IMR-90 (cell line): Measurements from ENCODE around the gene TOMM7. TPM values are rescaled to one million over a fixed set of nuclear protein-coding genes. Genes with fewer than 3 reads are reported as not detected.

Source experiments
- ATAC-seq: fragments of 200-7000 bp; cut with Tn5 transposase; 2 replicates; pipeline ENCODE4 v1.9.1; 2020; ENCODE audit warnings: low read depth, mild to moderate bottlenecking, moderate library complexity
- BruUV-seq: library from RNA; stranded (reverse); fragments of 400-500 nt; replicated peaks from 2 replicates; lab custom pipeline; 2021; lab: Mats Ljungman, UMichigan
- CTCF ChIA-PET: fragments of 300-600 bp; formaldehyde crosslinking; extraction: SDS; loops from one replicate; lab custom pipeline; 2021; ENCODE audit warnings: antibody characterized with exemption; lab: Yijun Ruan, JAX
- POLR2A ChIA-PET: fragments of 300-600 bp; sonication (Branson Sonifier 250); formaldehyde crosslinking; loops from one replicate; lab custom pipeline; 2022; ENCODE audit warnings: antibody characterized with exemption; ENCODE audit not compliant: unreplicated experiment; lab: Charles Lee
- DNase-seq: peaks from one replicate; pipeline ENCODE4 v3.0.0; 2013
- H2AFZ ChIP-seq: replicated peaks from 2 replicates; pipeline ENCODE3; 2013; ENCODE audit warnings: low read length, mild to moderate bottlenecking; ENCODE audit not compliant: poor library complexity
- H2AK5ac ChIP-seq: 2 replicates; pipeline ENCODE4 v1.6.1; 2013; ENCODE audit warnings: low read depth, low read length, inconsistent platforms
- H2AK9ac ChIP-seq: replicated peaks from 2 replicates; pipeline ENCODE3; 2013; ENCODE audit warnings: mild to moderate bottlenecking, low read depth, low read length, moderate library complexity; ENCODE audit not compliant: poor library complexity
- H2BK120ac ChIP-seq: 2 replicates; pipeline ENCODE4 v1.6.1; 2013; ENCODE audit warnings: low read depth, low read length, inconsistent platforms
- H2BK15ac ChIP-seq: 3 replicates; pipeline ENCODE4 v1.6.1; 2013; ENCODE audit warnings: low read depth, low read length, inconsistent platforms
- H2BK20ac ChIP-seq: 2 replicates; pipeline ENCODE4 v1.6.1; 2013; ENCODE audit warnings: low read depth, mild to moderate bottlenecking, inconsistent platforms, low read length, moderate library complexity
- H2BK5ac ChIP-seq: 2 replicates; pipeline ENCODE4 v1.6.1; 2013; ENCODE audit warnings: mild to moderate bottlenecking, low read depth, low read length, inconsistent platforms; ENCODE audit not compliant: poor library complexity, severe bottlenecking
- H3K14ac ChIP-seq: replicated peaks from 2 replicates; pipeline ENCODE4 v1.6.1; 2013; ENCODE audit warnings: low read depth, low read length, inconsistent platforms
- H3K18ac ChIP-seq: 2 replicates; pipeline ENCODE4 v1.6.1; 2013; ENCODE audit warnings: low read depth, low read length, control low read depth
- H3K23ac ChIP-seq: 2 replicates; pipeline ENCODE4 v1.6.1; 2013; ENCODE audit warnings: low read depth, low read length, inconsistent platforms
- H3K27ac ChIP-seq: 2 replicates; pipeline ENCODE4 v1.5.1; 2013; ENCODE audit warnings: mild to moderate bottlenecking, control low read depth, low read length; ENCODE audit not compliant: insufficient read depth
- H3K27me3 ChIP-seq: 2 replicates; pipeline ENCODE4 v1.6.1; 2013; ENCODE audit warnings: low read length; ENCODE audit not compliant: control insufficient read depth, insufficient read depth
- H3K36me3 ChIP-seq: 2 replicates; pipeline ENCODE4 v1.6.1; 2013; ENCODE audit warnings: low read length, mixed read lengths; ENCODE audit not compliant: control insufficient read depth, insufficient read depth
- H3K4ac ChIP-seq: 2 replicates; pipeline ENCODE4 v1.6.1; 2013; ENCODE audit warnings: low read depth, low read length, inconsistent platforms
- H3K4me1 ChIP-seq: 2 replicates; pipeline ENCODE4 v1.6.1; 2013; ENCODE audit warnings: low read length, mixed read lengths; ENCODE audit not compliant: control insufficient read depth, insufficient read depth
- H3K4me2 ChIP-seq: 2 replicates; pipeline ENCODE4 v1.6.1; 2013; ENCODE audit warnings: low read depth, mild to moderate bottlenecking, control low read depth, low read length, moderate library complexity
- H3K4me3 ChIP-seq: 2 replicates; pipeline ENCODE4 v1.5.1; 2013; ENCODE audit warnings: low read depth, mild to moderate bottlenecking, control low read depth, low read length, moderate library complexity; ENCODE audit not compliant: insufficient read depth
- H3K56ac ChIP-seq: 2 replicates; pipeline ENCODE4 v1.6.1; 2013; ENCODE audit warnings: low read length, inconsistent platforms; ENCODE audit not compliant: insufficient read depth; ENCODE audit errors: extremely low read depth
- H3K79me1 ChIP-seq, 2 experiments: 2 replicates each; pipeline ENCODE4 v1.6.1; 2013; ENCODE audit warnings: low read length in 2 of 2, inconsistent platforms in 1 of 2, low read depth in 1 of 2
- H3K9ac ChIP-seq: 2 replicates; pipeline ENCODE4 v1.6.1; 2013; ENCODE audit warnings: low read depth, low read length, control low read depth
- H3K9me1 ChIP-seq: 2 replicates; pipeline ENCODE4 v1.6.1; 2013; ENCODE audit warnings: low read length, inconsistent platforms; ENCODE audit not compliant: insufficient read depth
- H3K9me3 ChIP-seq: 2 replicates; pipeline ENCODE4 v1.6.1; 2013; ENCODE audit warnings: low read length; ENCODE audit not compliant: control insufficient read depth, insufficient read depth
- H4K20me1 ChIP-seq: 2 replicates; pipeline ENCODE4 v1.6.1; 2013; ENCODE audit warnings: low read length, inconsistent platforms; ENCODE audit not compliant: insufficient read depth
- H4K5ac ChIP-seq: 2 replicates; pipeline ENCODE4 v1.6.1; 2013; ENCODE audit warnings: mild to moderate bottlenecking, low read depth, low read length, control low read depth
- H4K8ac ChIP-seq, 2 experiments: 2 replicates each; pipeline ENCODE4 v1.6.1; 2013; ENCODE audit warnings: low read depth in 2 of 2, low read length in 2 of 2, control low read depth in 1 of 2, inconsistent platforms in 1 of 2
- H4K91ac ChIP-seq: 2 replicates; pipeline ENCODE4 v1.6.1; 2013; ENCODE audit warnings: low read depth, low read length, inconsistent platforms; ENCODE audit not compliant: insufficient read depth
- BHLHE40 ChIP-seq: fragments of 150-350 bp; IDR thresholded peaks from 2 replicates; pipeline ENCODE4 v1.6.1; 2016; ENCODE audit warnings: mild to moderate bottlenecking, low read depth, low read length
- CEBPB ChIP-seq: IDR thresholded peaks from 2 replicates; pipeline ENCODE4 v1.6.1; 2012; ENCODE audit warnings: low read depth, low read length, improper control_type of control experiment
- CHD1 ChIP-seq: IDR thresholded peaks from 2 replicates; pipeline ENCODE4 v1.6.1; 2012; ENCODE audit warnings: low read depth, low read length, improper control_type of control experiment
- FOS ChIP-seq: fragments of 150-350 bp; IDR thresholded peaks from 2 replicates; pipeline ENCODE4 v1.6.1; 2016; ENCODE audit warnings: low read depth, low read length
- MAFK ChIP-seq: IDR thresholded peaks from 2 replicates; pipeline ENCODE4 v1.6.1; 2012; ENCODE audit warnings: low read depth, low read length, improper control_type of control experiment
- MAZ ChIP-seq: IDR thresholded peaks from 2 replicates; pipeline ENCODE4 v1.6.1; 2012; ENCODE audit warnings: low read depth, mild to moderate bottlenecking, low read length, improper control_type of control experiment, moderate library complexity, borderline replicate concordance
- MXI1 ChIP-seq: IDR thresholded peaks from 2 replicates; pipeline ENCODE4 v1.6.1; 2012; ENCODE audit warnings: low read depth, mild to moderate bottlenecking, low read length, moderate library complexity, borderline replicate concordance
- NFE2L2 ChIP-seq: fragments of 150-350 bp; IDR thresholded peaks from 2 replicates; pipeline ENCODE4 v1.6.1; 2016; ENCODE audit warnings: low read depth, mild to moderate bottlenecking, low read length
- POLR2A ChIP-seq: IDR thresholded peaks from 2 replicates; pipeline ENCODE4 v1.6.1; 2012; ENCODE audit warnings: mild to moderate bottlenecking, low read depth, low read length
- RAD21 ChIP-seq: IDR thresholded peaks from 2 replicates; pipeline ENCODE4 v1.6.1; 2012; ENCODE audit warnings: low read length, improper control_type of control experiment
- RCOR1 ChIP-seq: IDR thresholded peaks from 2 replicates; pipeline ENCODE4 v1.6.1; 2012; ENCODE audit warnings: mild to moderate bottlenecking, low read length, improper control_type of control experiment; ENCODE audit not compliant: insufficient replicate concordance
- RFX5 ChIP-seq: IDR thresholded peaks from 2 replicates; pipeline ENCODE4 v1.8.0; 2012; ENCODE audit warnings: low read depth, mild to moderate bottlenecking, low read length, moderate library complexity
- SMC3 ChIP-seq: fragments of 150-350 bp; IDR thresholded peaks from 2 replicates; pipeline ENCODE4 v1.6.1; 2016; ENCODE audit warnings: low read depth, mild to moderate bottlenecking, antibody characterized with exemption, low read length, moderate library complexity
- WGBS, 2 experiments: methylation state at CpG; one replicate each; pipeline versions ENCODE4 v1.1.5 to v1.1.7; 2013; ENCODE audit warnings: missing lambda C conversion rate in 2 of 2; ENCODE audit not compliant: insufficient read length in 1 of 2; ENCODE audit errors: extremely low coverage in 2 of 2; 5-methylcytosine and 5-hydroxymethylcytosine counted together
- dilution Hi-C: fragments of 300-500 bp; cut with HindIII; formaldehyde crosslinking; loops from one replicate; pipeline ENCODE4 v1.14.3; 2018; ENCODE audit warnings: low sequenced_read_pairs; ENCODE audit not compliant: unreplicated experiment
- in situ Hi-C: fragments of 300-500 bp; cut with MboI; formaldehyde crosslinking; loops from 3 replicates; pipeline ENCODE4 v1.14.3; 2019; ENCODE audit warnings: low sequenced_read_pairs, inconsistent platforms, mixed read lengths
- intact Hi-C: fragments of 100-400 bp; cut with micrococcal nuclease; formaldehyde crosslinking; loops from 2 replicates; pipeline ENCODE4 v1.10.0; 2022
- polyA plus RNA-seq, 3 experiments: library from polyadenylated mRNA; depleted of rRNA; stranded (reverse); fragments of >200 nt; gene quantifications; 2 replicates each; pipeline ENCODE4 v1.2.3, GENCODE V29; 2012; ENCODE audit warnings: low replicate concordance in 1 of 3
- total RNA-seq: library from RNA; depleted of rRNA; stranded (reverse); fragments of >200 nt; gene quantifications from 2 replicates; pipeline ENCODE4 v1.2.3, GENCODE V29; 2012
- TF ChIP-seq, protein P1 (sequence below): fragments of 150-350 bp; IDR thresholded peaks from 2 replicates; pipeline ENCODE4 v1.6.1; 2016; ENCODE audit warnings: low read depth, mild to moderate bottlenecking, low read length, moderate library complexity, borderline replicate concordance
- TF ChIP-seq, protein P2 (sequence below): fragments of 150-350 bp; IDR thresholded peaks from 2 replicates; pipeline ENCODE4 v1.6.1; 2017; ENCODE audit warnings: mild to moderate bottlenecking, antibody characterized with exemption, low read length, low read depth
- TF ChIP-seq, protein P3 (sequence below): conservative IDR thresholded peaks from 2 replicates; pipeline ENCODE4 v1.5.1; 2012; ENCODE audit warnings: mild to moderate bottlenecking, low read depth, low read length, improper control_type of control experiment

The TOMM7 gene
- total and polyA plus RNA-seq, 2 of the 4 experiments (the other 2 are of a cell fraction): 67.2 to 727 TPM

- Histone ChIP-seq H4K20me1 (no peaks in the 10 kb centered on the region), H3K56ac (peak overlapping the region; percentile 69; the same call in 1 of the 2 replicates), H2BK5ac (peak overlapping the region; percentile 59), H2AK9ac (no peak overlapping the region), H3K4ac (peak overlapping the region; percentile 66), H3K4me3 (peak overlapping the region; percentile 82), H3K36me3 (no peaks in the 10 kb centered on the region), H3K4me2 (peak overlapping the region; percentile 68), H3K27ac (no peak overlapping the region), H3K23ac (no peak overlapping the region; the same call in 1 of the 2 replicates), H3K9me3 (no peaks in the 10 kb centered on the region), H3K27me3 (no peaks in the 10 kb centered on the region), H4K8ac (peak overlapping the region; percentile 67 to 95), H2AK5ac (peak overlapping the region; percentile 46; the same call in 1 of the 2 replicates), H3K14ac (peak overlapping the region; percentile 90), H2AFZ (peak overlapping the region; percentile 77), H3K18ac (peak overlapping the region; percentile 6; the same call in 1 of the 2 replicates), H3K9me1 (peaks cover 2% of the 10 kb centered on the region; the same call in 1 of the 2 replicates), H3K79me1 (peaks cover 25 to 38% of the 10 kb centered on the region in 2 experiments), H3K9ac (peak overlapping the region; percentile 40; the same call in 1 of the 2 replicates), H2BK120ac (peak overlapping the region; percentile 38; the same call in 1 of the 2 replicates), H4K5ac (peak overlapping the region; percentile 95), H3K4me1 (peaks cover 5% of the 10 kb centered on the region), H2BK15ac (no peak overlapping the region), H4K91ac (no peak overlapping the region; the same call in 1 of the 2 replicates), H2BK20ac (peak overlapping the region; percentile 27; the same call in 1 of the 2 replicates)
- BruUV-seq: no TSS peak
- in situ Hi-C loops: no loop called here
- no CpG with 5 or more reads among the region's 3 CpGs for WGBS, 2 experiments
- dilution Hi-C loops: no loop called here
- ChIA-PET POLR2A (interaction anchor here (0.6 kb wide), 1 partner anchor 740 kb away, joined by 19 read pairs; no protein-coding TSS in a partner anchor), CTCF (no interaction called here)
- intact Hi-C loops: loop anchor here (2.0 to 5.0 kb wide), 2 partner anchors 32 to 234 kb away; no protein-coding TSS in a partner anchor
- no peak for ATAC-seq
- DNase-seq: no peak
- TF ChIP-seq BHLHE40: no peak
- TF ChIP-seq, protein P1, sequence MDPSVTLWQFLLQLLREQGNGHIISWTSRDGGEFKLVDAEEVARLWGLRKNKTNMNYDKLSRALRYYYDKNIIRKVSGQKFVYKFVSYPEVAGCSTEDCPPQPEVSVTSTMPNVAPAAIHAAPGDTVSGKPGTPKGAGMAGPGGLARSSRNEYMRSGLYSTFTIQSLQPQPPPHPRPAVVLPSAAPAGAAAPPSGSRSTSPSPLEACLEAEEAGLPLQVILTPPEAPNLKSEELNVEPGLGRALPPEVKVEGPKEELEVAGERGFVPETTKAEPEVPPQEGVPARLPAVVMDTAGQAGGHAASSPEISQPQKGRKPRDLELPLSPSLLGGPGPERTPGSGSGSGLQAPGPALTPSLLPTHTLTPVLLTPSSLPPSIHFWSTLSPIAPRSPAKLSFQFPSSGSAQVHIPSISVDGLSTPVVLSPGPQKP: no peak
- TF ChIP-seq RCOR1: no peak
- TF ChIP-seq, protein P2, sequence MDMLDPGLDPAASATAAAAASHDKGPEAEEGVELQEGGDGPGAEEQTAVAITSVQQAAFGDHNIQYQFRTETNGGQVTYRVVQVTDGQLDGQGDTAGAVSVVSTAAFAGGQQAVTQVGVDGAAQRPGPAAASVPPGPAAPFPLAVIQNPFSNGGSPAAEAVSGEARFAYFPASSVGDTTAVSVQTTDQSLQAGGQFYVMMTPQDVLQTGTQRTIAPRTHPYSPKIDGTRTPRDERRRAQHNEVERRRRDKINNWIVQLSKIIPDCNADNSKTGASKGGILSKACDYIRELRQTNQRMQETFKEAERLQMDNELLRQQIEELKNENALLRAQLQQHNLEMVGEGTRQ: no peak
- TF ChIP-seq MAFK: no peak
- TF ChIP-seq CEBPB: no peak
- no peak for TF ChIP-seq MAZ
- TF ChIP-seq FOS: no peak
- TF ChIP-seq RAD21: no peak
- TF ChIP-seq CHD1: no peak
- TF ChIP-seq RFX5: no peak
- no peak for TF ChIP-seq NFE2L2
- TF ChIP-seq SMC3: no peak
- no peak for TF ChIP-seq MXI1
- TF ChIP-seq POLR2A: no peak
- TF ChIP-seq, protein P3, sequence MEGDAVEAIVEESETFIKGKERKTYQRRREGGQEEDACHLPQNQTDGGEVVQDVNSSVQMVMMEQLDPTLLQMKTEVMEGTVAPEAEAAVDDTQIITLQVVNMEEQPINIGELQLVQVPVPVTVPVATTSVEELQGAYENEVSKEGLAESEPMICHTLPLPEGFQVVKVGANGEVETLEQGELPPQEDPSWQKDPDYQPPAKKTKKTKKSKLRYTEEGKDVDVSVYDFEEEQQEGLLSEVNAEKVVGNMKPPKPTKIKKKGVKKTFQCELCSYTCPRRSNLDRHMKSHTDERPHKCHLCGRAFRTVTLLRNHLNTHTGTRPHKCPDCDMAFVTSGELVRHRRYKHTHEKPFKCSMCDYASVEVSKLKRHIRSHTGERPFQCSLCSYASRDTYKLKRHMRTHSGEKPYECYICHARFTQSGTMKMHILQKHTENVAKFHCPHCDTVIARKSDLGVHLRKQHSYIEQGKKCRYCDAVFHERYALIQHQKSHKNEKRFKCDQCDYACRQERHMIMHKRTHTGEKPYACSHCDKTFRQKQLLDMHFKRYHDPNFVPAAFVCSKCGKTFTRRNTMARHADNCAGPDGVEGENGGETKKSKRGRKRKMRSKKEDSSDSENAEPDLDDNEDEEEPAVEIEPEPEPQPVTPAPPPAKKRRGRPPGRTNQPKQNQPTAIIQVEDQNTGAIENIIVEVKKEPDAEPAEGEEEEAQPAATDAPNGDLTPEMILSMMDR: no peak
These were observed 471 bp upstream of the TOMM7 start for GRCh38 chr7:22823142-22823497.
